Common myeloid progenitor, CD34-positive (primary cell): Measurements from ENCODE around the gene LAIR1.

ENCODE experiments used
- CTCF ChIA-PET: fragments of 350-600 bp; sonication (Branson Sonifier 250); formaldehyde crosslinking; loops from one replicate; lab custom pipeline; 2021; ENCODE audit warnings: antibody characterized with exemption; lab: Charles Lee
- POLR2A ChIA-PET: fragments of 350-600 bp; sonication (Branson Sonifier 250); formaldehyde crosslinking; loops from one replicate; lab custom pipeline; 2021; ENCODE audit warnings: antibody characterized with exemption; lab: Charles Lee
- DNase-seq, 3 donors: peaks; one replicate each; pipeline versions ENCODE4 v3.0.0 to v3.0.0-alpha.2; 2013
- H3K27ac ChIP-seq, 2 experiments: 1 replicate in 1 of 2; 2 replicates in 1 of 2; pipeline ENCODE4 v1.7.0; 2013; ENCODE audit warnings: inconsistent platforms in 2 of 2, low read length in 2 of 2, mild to moderate bottlenecking in 2 of 2, low read depth in 1 of 2, moderate library complexity in 1 of 2; ENCODE audit not compliant: severe bottlenecking in 2 of 2, insufficient read depth in 1 of 2, poor library complexity in 1 of 2
- H3K27me3 ChIP-seq, 5 experiments: replicated peaks in 2 of 5; 1 replicate in 3 of 5; 2 replicates in 2 of 5; pipeline versions ENCODE4 v1.6.1 to v1.7.0; 2013; ENCODE audit warnings: low read length in 4 of 5, mild to moderate bottlenecking in 2 of 5, moderate library complexity in 2 of 5, inconsistent platforms in 1 of 5; ENCODE audit not compliant: insufficient read depth in 5 of 5, control insufficient read depth in 4 of 5
- H3K36me3 ChIP-seq, 4 experiments: 1 replicate in 2 of 4; 2 replicates in 2 of 4; pipeline versions ENCODE4 v1.6.1 to v1.7.0; 2013; ENCODE audit warnings: low read length in 3 of 4, control low read depth in 1 of 4, mild to moderate bottlenecking in 1 of 4; ENCODE audit not compliant: control insufficient read depth in 4 of 4, insufficient read depth in 4 of 4
- H3K4me1 ChIP-seq, 4 experiments: 1 replicate in 3 of 4; 2 replicates in 1 of 4; pipeline versions ENCODE4 v1.6.1 to v1.7.1; 2013; ENCODE audit warnings: low read length in 3 of 4, mild to moderate bottlenecking in 3 of 4, control low read depth in 1 of 4, inconsistent platforms in 1 of 4, moderate library complexity in 1 of 4; ENCODE audit not compliant: control insufficient read depth in 4 of 4, insufficient read depth in 4 of 4; ENCODE audit errors: control extremely low read depth in 1 of 4
- H3K4me3 ChIP-seq, 7 experiments: 1 replicate in 4 of 7; 2 replicates in 3 of 7; pipeline versions ENCODE4 v1.5.1 to v1.7.0; 2013; ENCODE audit warnings: mild to moderate bottlenecking in 7 of 7, low read length in 6 of 7, moderate library complexity in 6 of 7, inconsistent platforms in 2 of 7, low read depth in 2 of 7, control low read depth in 1 of 7; ENCODE audit not compliant: insufficient read depth in 4 of 7, control insufficient read depth in 1 of 7; ENCODE audit errors: extremely low read depth in 1 of 7
- H3K9me3 ChIP-seq, 5 experiments: 1 replicate in 4 of 5; 2 replicates in 1 of 5; pipeline versions ENCODE4 v1.6.1 to v1.7.1; 2013; ENCODE audit warnings: low read length in 4 of 5, mild to moderate bottlenecking in 2 of 5, inconsistent platforms in 1 of 5, low read depth in 1 of 5, moderate library complexity in 1 of 5; ENCODE audit not compliant: control insufficient read depth in 4 of 5, insufficient read depth in 2 of 5; ENCODE audit errors: control extremely low read depth in 1 of 5
- WGBS: methylation state at CpG from one replicate; pipeline ENCODE4 v1.1.5; 2013; ENCODE audit not compliant: insufficient coverage; 5-methylcytosine and 5-hydroxymethylcytosine counted together

The LAIR1 gene

DNA sequence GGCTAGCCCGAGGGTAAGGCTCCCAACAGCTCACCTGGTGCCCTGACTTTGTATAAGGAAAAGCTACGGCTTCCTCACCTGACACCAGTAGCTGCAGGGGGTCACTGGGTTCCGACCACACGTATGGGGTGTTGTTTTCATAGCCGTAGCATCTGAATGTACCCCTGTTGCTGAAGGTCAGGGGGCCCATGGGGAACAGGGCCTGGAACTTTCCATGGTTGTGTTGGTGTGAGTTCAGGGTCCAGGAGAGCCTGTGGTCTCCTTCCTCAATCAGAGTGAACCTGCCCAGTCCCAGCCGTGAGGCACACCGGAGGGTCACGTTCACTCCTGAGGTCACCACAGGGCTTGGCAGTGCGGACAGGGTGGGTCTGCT lies 26.9 kb downstream of the LAIR1 start:
- H3K4me3 ChIP-seq, result no peak overlapping the region
- no peaks in the 10 kb centered on the region for H3K36me3 ChIP-seq
- DNase-seq, result no peak
- ChIA-PET POLR2A (interaction anchor here (0.6 kb wide), 1 partner anchor 158 kb away, joined by 3 read pairs; no protein-coding TSS in a partner anchor), CTCF (interaction anchor here (1.4 to 2.7 kb wide), 2 partner anchors 13 to 53 kb away, joined by 5 to 8 read pairs; no protein-coding TSS in a partner anchor)
- H3K4me1 ChIP-seq, result peaks cover 0 to 19% (median 13%) of the 10 kb centered on the region in 4 experiments
- no peaks in the 10 kb centered on the region for H3K9me3 ChIP-seq
- no peak overlapping the region for H3K27ac ChIP-seq
- no peaks in the 10 kb centered on the region for H3K27me3 ChIP-seq
- WGBS, result 98% methylated on average over 8 of the region's 9 CpGs

DNA sequence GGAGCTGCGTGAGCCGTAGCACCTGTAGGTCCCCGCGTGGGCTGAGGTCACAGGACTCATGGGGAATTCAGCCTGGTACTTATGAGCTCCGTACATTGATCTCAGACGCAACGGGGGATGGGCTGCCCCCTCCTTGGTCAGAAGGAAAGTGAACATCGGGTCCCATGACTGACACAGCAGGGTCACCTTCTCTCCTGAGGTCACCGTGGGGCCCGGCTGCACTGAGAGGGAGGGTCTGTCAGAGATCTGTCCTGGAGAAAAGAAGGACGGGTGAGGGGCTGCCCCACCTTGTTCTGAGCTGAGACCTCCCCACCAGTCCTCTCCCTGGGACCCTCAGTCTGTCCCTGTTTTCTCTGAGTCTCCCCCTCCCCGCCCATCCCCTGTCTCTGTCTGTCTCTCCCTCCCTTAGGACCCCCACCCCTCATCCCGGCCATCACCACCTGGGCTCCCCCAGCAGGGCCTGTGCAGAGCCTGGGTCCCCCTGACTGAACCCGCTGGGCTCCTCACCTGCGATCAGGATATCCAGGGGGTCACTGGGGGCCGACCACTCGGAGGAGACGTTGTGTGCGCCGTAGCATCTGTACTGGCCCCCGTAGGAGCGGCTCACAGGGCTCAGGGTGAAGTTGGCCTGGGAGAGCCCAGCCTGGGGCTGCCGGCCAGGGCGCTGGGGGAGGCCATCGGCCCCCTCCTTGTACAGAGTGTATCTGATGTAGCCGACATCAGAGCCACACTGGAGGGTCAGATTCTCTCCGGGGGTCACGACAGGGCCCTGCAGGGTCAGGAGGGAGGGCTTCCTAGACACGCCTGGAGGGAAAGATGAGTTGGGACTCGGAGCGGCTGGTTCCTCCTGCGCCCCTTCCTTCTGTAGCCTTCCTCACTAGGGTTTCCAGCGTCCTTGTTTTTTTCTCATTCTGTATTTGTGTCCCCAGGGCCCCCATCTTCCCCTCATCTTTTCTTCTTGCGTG lies 27.6 kb downstream of the LAIR1 start:
- no peak overlapping the region for H3K4me3 ChIP-seq
- no peak for DNase-seq
- H3K27ac ChIP-seq, result no peak overlapping the region
- H3K9me3 ChIP-seq, result no peaks in the 10 kb centered on the region
- no peaks in the 10 kb centered on the region for H3K27me3 ChIP-seq
- peaks cover 0 to 19% (median 13%) of the 10 kb centered on the region in 4 experiments for H3K4me1 ChIP-seq
- ChIA-PET CTCF (interaction anchor here (0.6 to 2.7 kb wide), 3 partner anchors 9 to 54 kb away, joined by 3 to 8 read pairs (median 3); no protein-coding TSS in a partner anchor), POLR2A (no interaction called here)
- H3K36me3 ChIP-seq, result no peaks in the 10 kb centered on the region
- WGBS, result 93% methylated on average over 25 of the region's 34 CpGs

- no peaks in the 10 kb centered on the region for H3K27me3 ChIP-seq
- no peak for DNase-seq
- no peak overlapping the region for H3K4me3 ChIP-seq
- 93% methylated on average over 3 of the region's 12 CpGs for WGBS
- peaks cover 0 to 19% (median 13%) of the 10 kb centered on the region in 4 experiments for H3K4me1 ChIP-seq
- H3K9me3 ChIP-seq, result no peaks in the 10 kb centered on the region
- POLR2A ChIA-PET, result no interaction called here
- CTCF ChIA-PET, result interaction anchor here (0.6 to 2.7 kb wide), 4 partner anchors 10 to 54 kb away, joined by 3 to 8 read pairs (median 3); no protein-coding TSS in a partner anchor
- H3K36me3 ChIP-seq, result no peaks in the 10 kb centered on the region
- no peak overlapping the region for H3K27ac ChIP-seq
These were observed 28.5 kb downstream of the LAIR1 start for GRCh38 chr19:54335979-54336892.

DNA sequence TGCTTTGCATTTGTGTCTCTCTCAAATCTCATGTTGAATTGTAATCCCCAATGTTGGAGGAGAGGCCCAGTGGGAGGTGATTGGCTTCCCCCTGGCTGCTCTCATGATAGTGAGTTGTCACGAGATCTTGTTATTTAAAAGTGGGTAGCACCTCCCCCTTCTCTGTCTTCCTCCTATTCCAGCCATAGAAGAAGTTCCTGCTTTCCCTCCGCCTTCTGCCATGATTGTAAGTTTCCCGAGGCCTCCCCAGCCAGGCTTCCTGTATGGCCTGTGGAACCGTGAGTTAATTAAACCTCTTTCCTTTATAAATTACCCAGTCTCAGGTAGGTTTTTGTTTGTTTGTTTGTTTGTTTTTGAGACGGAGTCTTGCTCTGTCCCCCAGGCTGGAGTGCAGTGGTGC lies 29.6 kb downstream of the LAIR1 start:
- ChIA-PET POLR2A (no interaction called here), CTCF (interaction anchor here (1.1 kb wide), 1 partner anchor 55 kb away, joined by 3 read pairs; no protein-coding TSS in a partner anchor)
- WGBS, result 0% methylated on average over 1 of the region's 5 CpGs
- H3K4me3 ChIP-seq, result no peak overlapping the region
- H3K27ac ChIP-seq, result no peak overlapping the region
- H3K9me3 ChIP-seq, result no peaks in the 10 kb centered on the region
- H3K4me1 ChIP-seq, result peaks cover 0 to 17% (median 12%) of the 10 kb centered on the region in 4 experiments
- DNase-seq, result peak in 1 of 3 donors; percentile 20
- no peaks in the 10 kb centered on the region for H3K36me3 ChIP-seq
- H3K27me3 ChIP-seq, result no peaks in the 10 kb centered on the region

DNA sequence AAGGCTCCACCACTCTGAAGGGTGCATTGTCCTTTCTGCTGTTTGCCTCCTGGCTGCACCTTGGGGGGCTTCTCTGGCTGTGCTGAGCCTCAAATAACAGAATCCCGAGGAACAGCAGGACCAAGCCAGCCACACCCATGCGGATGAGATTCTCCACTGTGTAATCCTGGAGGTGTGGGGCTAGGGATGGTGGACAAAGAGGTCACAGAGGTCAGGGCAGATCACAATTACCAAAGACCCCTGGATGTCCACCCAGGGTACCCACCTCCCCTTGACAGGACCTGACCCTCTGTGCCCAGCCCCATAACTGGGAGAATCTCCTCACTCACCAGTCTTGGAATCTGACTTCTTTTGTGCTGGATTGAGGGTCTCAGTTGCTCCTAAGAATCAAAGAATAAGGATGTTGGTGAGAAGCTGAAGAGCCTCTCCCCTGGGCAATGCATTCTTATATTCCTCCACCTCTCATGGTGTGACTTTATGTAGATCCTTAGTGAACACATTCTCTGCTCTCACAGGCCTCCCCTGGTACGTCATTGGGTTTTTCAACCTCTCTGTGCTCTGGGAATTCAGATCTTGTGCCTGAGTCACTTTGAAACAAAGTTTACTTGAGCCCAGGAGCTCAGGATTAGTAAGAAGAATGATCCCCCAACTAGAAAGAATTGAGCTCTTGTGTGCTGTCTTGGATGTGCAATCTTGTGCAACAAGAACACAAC lies 31.0 kb downstream of the LAIR1 start:
- WGBS, result 100% methylated on average over 3 of the region's 3 CpGs
- no peak overlapping the region for H3K4me3 ChIP-seq
- no peak overlapping the region for H3K27ac ChIP-seq
- DNase-seq, result no peak
- H3K27me3 ChIP-seq, result no peaks in the 10 kb centered on the region
- H3K9me3 ChIP-seq, result no peaks in the 10 kb centered on the region
- CTCF ChIA-PET, result interaction anchor here (0.9 kb wide), 2 partner anchors 58 to 82 kb away, joined by 3 read pairs; partner anchors contain the start of gene TTYH1
- no peaks in the 10 kb centered on the region for H3K36me3 ChIP-seq
- H3K4me1 ChIP-seq, result peaks cover 0 to 6% (median 1%) of the 10 kb centered on the region in 4 experiments
- POLR2A ChIA-PET, result no interaction called here

DNA sequence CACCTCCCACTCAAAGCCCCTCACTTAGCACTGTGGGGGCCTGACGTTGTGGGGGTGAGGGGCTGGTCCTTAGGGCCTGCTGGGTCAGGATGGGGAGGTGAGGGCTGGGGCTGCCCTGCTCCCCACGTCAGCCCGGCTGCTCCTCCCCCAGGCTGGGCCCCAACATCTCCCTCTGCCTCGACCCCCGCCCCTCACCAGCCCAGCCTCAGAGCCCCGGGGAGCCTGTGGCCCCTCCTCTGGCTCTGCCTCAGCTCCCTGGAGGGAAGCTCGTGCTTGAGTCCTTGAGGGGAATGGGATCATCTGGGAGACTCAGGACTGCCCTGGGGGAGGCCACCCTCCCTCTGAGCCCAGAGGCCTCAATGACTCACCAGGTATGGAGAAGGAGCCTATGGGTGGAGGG lies 32.6 kb downstream of the LAIR1 start:
- no peak overlapping the region for H3K4me3 ChIP-seq
- POLR2A ChIA-PET, result no interaction called here
- no peaks in the 10 kb centered on the region for H3K9me3 ChIP-seq
- H3K36me3 ChIP-seq, result no peaks in the 10 kb centered on the region
- DNase-seq, result no peak
- CTCF ChIA-PET, result interaction anchor here (0.8 kb wide), 1 partner anchor 59 kb away, joined by 3 read pairs; no protein-coding TSS in a partner anchor
- H3K27ac ChIP-seq, result no peak overlapping the region
- no peaks in the 10 kb centered on the region for H3K27me3 ChIP-seq
- WGBS, result 100% methylated on average over 6 of the region's 7 CpGs
- H3K4me1 ChIP-seq, result peaks cover 0 to 7% (median 4%) of the 10 kb centered on the region in 4 experiments
